ENCODE measurements around the gene FASN.

FASN gene

GRCh38 chr17:82087961-82088837, 9.8 kb downstream of the FASN start:
- no peak for DNase-seq (ENCODE audit: low spot score)

GRCh38 chr17:82086941-82087906, 10.8 kb downstream of the FASN start:
- DNase-seq (ENCODE audit: low spot score) = no peak

DNA sequence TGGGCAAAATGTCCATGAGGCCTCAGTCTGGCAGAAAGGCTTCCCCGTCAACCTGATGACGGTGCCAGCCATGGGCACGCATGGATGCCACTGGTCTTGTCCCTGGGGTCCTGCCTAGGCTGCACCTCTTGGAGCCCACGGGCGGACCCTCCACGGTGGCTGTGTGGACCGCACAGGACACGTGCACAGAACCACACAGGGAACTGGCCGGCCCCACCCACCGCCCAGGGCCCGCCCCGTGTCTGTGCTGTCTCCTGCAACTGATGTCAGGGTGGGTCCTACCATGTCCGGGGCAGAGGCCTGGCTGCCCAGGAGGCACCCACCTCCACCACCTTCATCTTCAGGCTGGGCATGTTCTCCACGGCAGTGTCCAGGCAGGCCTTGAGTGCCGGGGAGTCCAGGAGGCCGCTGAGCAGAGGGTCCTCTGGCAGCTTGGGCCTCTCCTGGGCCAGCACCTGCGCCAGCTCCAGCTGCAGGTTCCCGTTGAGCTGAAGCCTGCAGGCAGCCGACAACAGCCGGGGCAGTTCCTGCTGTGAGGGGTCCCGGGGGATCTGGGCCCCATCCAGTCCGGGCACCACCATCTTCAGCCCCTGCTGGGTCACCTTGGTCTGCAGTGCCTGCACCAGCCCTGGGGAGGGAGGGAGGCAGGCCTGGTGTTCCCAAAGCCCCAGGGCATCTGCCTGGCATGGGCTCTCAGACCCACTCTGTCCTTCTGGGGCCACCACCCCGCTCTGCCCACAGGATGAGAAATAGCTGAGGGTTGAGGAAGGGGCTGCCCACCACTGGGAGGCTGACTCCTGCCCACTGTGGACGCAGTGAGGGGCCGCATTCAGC, 11.9 kb downstream of the FASN start:
- no peak for DNase-seq (ENCODE audit: low spot score)

DNA sequence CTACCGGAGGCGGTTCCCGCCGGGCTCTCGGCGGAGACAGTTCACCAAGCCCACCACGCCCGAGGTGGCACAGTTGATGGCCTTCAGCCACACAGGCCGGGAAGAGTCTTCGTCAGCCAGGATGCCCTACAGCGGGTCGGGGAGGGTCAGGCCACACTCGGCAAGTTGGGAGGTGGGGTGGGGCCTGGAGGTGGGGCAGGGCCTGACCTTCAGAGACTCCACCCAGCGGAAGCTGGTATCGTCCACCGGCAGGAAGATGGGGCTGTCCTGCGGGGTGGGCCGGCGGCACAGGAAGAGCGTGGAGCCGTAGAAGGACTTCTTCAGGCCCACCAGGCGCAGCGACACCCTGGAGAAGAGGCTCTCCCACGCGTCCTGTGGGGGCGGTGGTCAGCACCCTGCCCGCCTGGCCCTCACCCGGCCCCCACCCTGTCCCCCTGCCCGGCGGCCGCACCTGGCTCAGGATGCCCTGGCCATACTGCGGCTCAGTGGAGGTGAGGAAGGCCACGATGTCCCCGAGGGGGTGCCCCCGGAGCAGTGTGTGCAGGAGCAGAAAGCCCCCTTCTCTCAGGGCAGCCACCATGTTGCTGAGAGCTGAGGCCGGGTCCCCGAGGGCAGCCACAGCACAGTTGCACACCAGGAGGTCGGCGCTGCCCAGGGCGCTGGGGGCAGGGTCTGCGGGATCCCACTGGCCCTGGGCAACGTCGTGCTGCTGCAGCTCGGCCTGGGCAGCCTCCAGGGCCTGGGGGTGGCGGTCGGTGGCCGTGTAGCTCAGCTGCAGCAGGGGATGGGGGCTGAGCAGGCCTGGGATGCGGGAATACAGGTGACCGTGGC, 12.8 kb downstream of the FASN start:
- DNase-seq (ENCODE audit: low spot score) = no peak

- DNase-seq (ENCODE audit: low spot score) = no peak
These were observed 13.5 kb downstream of the FASN start for GRCh38 chr17:82084373-82085030.

GRCh38 chr17:82083533-82084359, 14.3 kb downstream of the FASN start:
- DNase-seq (ENCODE audit: low spot score) = no peak

DNA sequence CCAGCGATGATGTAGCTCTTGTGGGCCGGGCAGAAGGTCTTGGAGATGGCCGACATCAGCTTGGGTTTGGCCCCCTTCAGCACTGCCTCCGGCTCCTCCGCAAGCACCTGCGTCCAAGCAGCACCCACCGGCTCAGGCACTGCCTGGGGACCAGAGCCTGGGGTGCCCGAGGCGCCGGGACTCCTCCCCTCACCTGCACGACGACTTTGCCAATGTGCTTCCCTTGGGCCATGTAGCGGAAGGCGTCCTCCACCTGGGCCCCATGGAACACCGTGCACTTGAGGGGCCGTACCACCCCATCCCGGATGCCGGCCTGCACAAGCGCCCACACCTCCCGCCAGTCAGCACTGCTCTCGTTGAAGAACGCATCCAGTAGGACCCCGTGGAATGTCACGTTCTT, 15.0 kb downstream of the FASN start:
- no peak for DNase-seq (ENCODE audit: low spot score)

DNA sequence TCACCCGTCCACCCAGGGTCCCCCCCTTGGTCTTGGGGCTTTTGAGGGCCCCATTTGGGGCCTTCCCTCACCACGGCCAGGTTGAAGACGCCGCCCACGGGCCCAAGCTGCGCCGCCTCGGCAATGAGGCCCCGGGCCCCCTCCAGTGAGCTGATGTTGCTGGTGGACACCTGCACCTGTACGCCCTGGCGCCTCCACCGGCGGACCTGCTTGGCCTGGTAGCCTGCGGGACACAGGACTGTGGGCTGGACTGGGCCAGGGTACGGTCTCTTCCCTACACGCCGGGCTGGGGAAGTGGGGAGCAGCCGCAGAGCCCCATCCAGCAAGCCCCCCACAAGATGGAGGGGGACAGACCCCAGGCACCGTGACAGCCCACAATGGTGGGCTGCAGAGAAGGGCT, 15.6 kb downstream of the FASN start:
- DNase-seq (ENCODE audit: low spot score) = no peak

DNA sequence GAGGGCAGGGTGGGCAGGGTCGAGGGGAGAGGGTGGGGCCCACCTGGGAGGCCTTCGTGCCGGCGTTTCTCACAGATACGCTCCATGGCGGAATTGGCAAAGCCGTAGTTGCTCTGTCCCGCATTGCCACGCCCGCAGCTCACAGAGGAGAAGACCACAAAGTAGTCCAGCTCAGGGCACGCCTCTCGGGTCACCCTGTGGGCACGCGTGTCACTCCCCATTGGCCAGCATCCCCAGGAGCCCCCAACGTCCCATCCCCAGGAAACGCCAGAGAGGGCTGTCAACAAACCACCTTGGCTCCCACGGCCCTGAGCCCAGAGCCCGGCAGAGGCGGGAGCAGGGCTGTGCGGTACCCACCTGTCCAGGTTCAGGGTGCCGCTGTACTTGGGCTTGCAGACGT, 16.1 kb downstream of the FASN start:
- DNase-seq (ENCODE audit: low spot score) = no peak

- DNase-seq (ENCODE audit: low spot score) = no peak
These were observed 16.5 kb downstream of the FASN start for GRCh38 chr17:82081546-82081945.

DNA sequence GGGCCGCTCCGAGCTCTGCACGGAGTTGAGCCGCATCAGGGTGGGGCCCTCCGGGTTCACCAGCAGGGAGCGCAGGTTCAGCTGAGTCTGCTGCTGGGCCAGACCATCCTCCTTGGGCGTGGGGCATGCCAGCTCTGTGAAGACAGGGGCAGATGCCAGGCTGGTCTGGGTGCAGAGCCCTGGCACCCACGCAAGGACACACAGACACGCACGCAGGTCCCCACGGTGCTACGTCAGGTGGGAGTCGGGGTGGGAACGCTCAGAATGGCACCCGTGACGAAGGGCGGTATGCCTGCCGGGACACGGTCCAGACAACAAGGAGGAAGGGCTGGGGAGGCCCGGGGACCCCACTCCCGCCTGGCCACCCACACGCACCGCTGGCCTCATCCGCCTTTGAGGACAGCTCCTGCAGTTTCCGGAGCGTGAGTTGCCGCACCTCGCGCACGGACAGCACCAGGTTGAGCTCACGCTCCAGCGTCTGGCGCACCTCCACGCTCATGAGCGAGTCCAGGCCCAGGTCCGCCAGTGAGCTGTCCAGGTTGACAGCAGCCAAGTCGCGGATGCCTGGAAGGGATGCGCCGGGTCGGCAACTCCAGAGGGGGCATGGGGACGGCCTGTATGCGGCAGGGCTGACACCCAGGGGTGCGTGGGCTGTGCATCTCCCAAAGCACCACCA, 17.1 kb downstream of the FASN start:
- DNase-seq (ENCODE audit: low spot score) = no peak

- no peak for DNase-seq (ENCODE audit: low spot score)
These were observed 17.8 kb downstream of the FASN start for GRCh38 chr17:82080048-82080788.

DNA sequence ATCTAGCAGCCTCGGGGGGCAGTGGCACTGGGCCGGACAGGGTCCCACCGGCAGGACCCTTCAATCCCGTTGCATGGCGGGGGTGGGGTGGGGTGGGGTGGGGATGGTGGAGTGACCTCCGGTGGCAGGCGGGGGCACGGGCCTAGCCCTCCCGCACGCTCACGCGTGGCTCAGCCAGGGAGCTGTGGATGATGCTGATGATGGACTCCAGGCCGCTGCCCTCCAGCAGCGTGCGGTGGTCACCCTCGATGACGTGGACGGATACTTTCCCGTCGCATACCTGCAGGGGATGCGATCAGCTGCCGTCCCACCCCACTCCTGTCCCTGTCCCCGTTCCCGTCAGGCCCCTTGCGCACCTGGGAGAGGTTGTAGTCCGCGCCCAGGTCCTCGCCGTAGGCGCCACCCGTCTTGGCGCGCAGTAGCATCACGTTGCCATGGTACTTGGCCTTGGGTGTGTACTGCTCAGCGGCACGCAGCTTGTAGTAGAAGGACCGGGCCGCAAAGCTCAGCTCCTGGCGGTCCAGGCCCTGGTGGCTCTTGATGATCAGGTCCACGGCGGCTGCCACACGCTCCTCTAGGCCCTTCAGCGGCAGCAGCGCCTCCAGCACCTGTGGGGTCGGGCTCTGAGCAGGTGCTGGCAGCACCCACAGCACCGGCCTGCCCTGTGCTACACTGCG, 18.9 kb downstream of the FASN start:
- no peak for DNase-seq (ENCODE audit: low spot score)

GRCh38 chr17:82078433-82078832, 19.6 kb downstream of the FASN start:
- DNase-seq (ENCODE audit: low spot score) = no peak

GRCh38 chr17:82077617-82078358, 20.2 kb downstream of the FASN start:
- DNase-seq (ENCODE audit: low spot score) = no peak

DNA sequence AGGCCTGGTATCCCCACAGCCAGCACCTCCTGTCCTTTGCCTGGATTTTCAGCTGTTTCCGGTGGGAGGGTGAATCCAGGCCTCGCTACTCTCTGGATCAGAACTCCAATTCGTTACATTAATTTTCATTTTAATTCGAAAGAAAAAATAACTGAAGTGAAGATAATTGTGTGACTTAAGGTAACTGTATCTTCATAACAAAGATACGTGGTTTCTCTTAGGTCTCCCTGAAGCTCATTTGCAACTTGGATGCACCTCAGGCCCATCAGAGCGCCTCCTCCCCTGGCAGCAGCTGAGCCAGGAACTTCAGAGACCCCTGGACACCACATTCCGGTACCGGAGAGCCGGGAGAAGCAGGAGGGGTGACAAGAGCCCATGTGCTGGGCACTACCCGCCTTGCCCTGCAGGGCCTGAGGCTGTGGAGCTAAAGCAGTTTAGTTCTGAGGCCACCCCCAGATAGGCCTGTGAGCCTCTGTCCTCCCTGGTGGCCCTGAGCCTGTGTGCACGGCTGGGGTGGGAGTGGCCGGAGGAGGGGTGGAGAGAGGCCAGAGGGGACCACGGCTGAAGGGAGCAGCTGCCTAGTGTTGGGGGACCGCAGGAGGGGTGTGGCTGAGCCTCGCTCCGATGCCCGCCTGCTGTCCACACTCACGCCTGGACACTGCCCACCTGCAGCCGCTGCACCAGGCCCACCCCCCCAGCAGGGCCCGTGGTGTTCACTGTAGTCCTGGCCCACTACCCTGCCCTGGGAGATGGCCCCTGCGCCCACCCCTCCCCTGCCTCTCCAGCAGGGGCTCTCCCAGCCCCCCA, 21.0 kb downstream of the FASN start:
- no peak for DNase-seq (ENCODE audit: low spot score)

Data from SW480 (cell line).